Body of pancreas (tissue), 4 donors: ENCODE measurements around the gene ANAPC15.

ENCODE experiments used
- POLR2A ChIP-seq, 3 donors: fragments of 450-650 bp; IDR thresholded peaks; one replicate each; pipeline ENCODE4 v1.6.1; 2016; ENCODE audit warnings: antibody characterized with exemption in 3 of 3, mild to moderate bottlenecking in 2 of 3
- TF ChIP-seq, protein P1 (sequence below), 7 experiments: fragments of 450-650 bp in 4 of 7; fragments of 200-600 bp in 3 of 7; sonication (generic) in 3 of 7; IDR thresholded peaks; one replicate each; pipeline ENCODE4 v1.5.1; 2016 to 2019; ENCODE audit warnings: antibody characterized with exemption in 7 of 7

DNA sequence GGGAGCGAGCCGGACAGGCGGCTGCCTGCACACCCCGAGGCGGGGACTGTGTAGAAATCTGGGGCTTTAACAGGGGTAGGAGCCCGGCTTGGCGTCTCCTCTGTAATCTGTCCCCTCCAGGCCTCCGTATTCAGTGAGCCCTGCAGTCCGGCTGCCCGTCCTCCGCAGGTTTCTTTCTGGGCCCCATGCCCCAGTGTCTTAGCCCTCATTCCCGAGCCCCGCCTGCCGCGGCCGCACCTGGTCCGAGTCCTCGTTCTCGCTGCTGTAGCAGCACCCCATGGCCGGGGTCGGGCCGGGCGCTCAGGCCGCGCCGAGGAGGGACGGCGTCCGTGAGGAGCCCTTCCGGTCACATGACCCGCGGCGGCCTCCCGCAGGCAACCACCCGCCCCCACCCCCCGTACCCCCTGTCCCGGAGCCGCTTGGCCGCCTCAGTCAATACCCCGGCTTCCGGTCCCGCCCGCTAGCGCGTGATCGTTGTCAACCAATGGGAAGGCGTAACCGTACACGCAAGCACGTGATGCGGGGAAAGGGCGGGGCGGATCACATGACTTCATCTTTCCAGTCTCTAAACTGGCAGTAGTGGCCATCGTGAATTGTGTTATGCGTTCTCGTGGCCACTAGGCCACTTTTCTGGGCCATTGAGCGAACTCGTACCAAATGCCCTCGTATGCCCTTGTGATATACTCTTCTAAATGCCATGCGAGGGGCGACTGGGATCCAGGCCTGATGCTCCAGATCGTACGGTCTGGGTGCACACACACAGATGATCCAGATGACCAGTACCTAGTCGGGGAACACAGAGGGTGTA, 9.3 kb downstream of the ANAPC15 start, which contains the start of gene LAMTOR1:
- peak; percentile 56 to 86 (median 83) for TF ChIP-seq POLR2A (IDR thresholded peaks at IDR 0.05)
- TF ChIP-seq, protein P1, sequence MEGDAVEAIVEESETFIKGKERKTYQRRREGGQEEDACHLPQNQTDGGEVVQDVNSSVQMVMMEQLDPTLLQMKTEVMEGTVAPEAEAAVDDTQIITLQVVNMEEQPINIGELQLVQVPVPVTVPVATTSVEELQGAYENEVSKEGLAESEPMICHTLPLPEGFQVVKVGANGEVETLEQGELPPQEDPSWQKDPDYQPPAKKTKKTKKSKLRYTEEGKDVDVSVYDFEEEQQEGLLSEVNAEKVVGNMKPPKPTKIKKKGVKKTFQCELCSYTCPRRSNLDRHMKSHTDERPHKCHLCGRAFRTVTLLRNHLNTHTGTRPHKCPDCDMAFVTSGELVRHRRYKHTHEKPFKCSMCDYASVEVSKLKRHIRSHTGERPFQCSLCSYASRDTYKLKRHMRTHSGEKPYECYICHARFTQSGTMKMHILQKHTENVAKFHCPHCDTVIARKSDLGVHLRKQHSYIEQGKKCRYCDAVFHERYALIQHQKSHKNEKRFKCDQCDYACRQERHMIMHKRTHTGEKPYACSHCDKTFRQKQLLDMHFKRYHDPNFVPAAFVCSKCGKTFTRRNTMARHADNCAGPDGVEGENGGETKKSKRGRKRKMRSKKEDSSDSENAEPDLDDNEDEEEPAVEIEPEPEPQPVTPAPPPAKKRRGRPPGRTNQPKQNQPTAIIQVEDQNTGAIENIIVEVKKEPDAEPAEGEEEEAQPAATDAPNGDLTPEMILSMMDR (IDR thresholded peaks at IDR 0.05): peak; percentile 5 to 81 (median 64)
